ENCODE results near the gene ONECUT1.

- no peak for TF ChIP-seq CTCF (IDR thresholded peaks at IDR 0.05; ENCODE audit: low read length)
- no peak for TF ChIP-seq EZH2 (IDR thresholded peaks at IDR 0.05; ENCODE audit: borderline replicate concordance, low read length)
Measured at GRCh38 chr15:52772766-52773165, 17.4 kb downstream of the ONECUT1 start.

All from OCI-LY1 (cell line).